K562 (cell line): ENCODE results near the gene SSH3. TPM values are rescaled to one million over a fixed set of nuclear protein-coding genes. Genes with fewer than 3 reads are reported as not detected.

Experiments
- GATAD2B ChIP-seq: fragments of 450-650 bp; IDR thresholded peaks from 2 replicates; pipeline ENCODE4 v1.6.1; 2017; ENCODE audit warnings: mild to moderate bottlenecking, borderline replicate concordance
- HDAC2 ChIP-seq: fragments of 450-650 bp; IDR thresholded peaks from 2 replicates; pipeline ENCODE4 v1.6.1; 2016; ENCODE audit warnings: mild to moderate bottlenecking
- MCM2 ChIP-seq: fragments of 450-650 bp; IDR thresholded peaks from 2 replicates; pipeline ENCODE4 v1.6.1; 2017; ENCODE audit warnings: low read depth, mild to moderate bottlenecking
- PBX2 ChIP-seq, 2 experiments: IDR thresholded peaks in 1 of 2; conservative IDR thresholded peaks in 1 of 2; 2 replicates each; pipeline ENCODE4 v1.6.1; 2016; ENCODE audit warnings: low read depth in 2 of 2, mild to moderate bottlenecking in 1 of 2, missing compliant biosample characterization in 1 of 2, missing genetic modification characterization in 1 of 2, moderate library complexity in 1 of 2
- POLR2A ChIP-seq: fragments of 450-650 bp; conservative IDR thresholded peaks from 2 replicates; pipeline ENCODE4 v1.6.1; 2016
- POLR2G ChIP-seq: fragments of 200-400 bp; formaldehyde crosslinking; IDR thresholded peaks from 2 replicates; pipeline ENCODE4 v1.6.1; 2017; ENCODE audit warnings: low read depth, mild to moderate bottlenecking, antibody characterized with exemption, low read length, moderate library complexity
- RFX5 ChIP-seq: IDR thresholded peaks from 2 replicates; pipeline ENCODE4 v1.6.1; 2011; ENCODE audit warnings: low read depth, mild to moderate bottlenecking, improper control_type of control experiment, low read length
- SNRNP70 ChIP-seq: fragments of 200-400 bp; formaldehyde crosslinking; optimal IDR thresholded peaks from 2 replicates; pipeline ENCODE3; 2017; ENCODE audit warnings: low read depth, low read length
- SRSF3 ChIP-seq: fragments of 200-400 bp; formaldehyde crosslinking; IDR thresholded peaks from 2 replicates; pipeline ENCODE4 v1.6.1; 2016; ENCODE audit warnings: mild to moderate bottlenecking, low read length, moderate library complexity; ENCODE audit not compliant: insufficient read depth
- TCF3 ChIP-seq: sonication (generic); formaldehyde crosslinking; IDR thresholded peaks from 2 replicates; pipeline ENCODE4 v1.4.0; 2020; ENCODE audit warnings: mild to moderate bottlenecking, missing genetic modification reagents
- TSC22D4 ChIP-seq: fragments of 450-650 bp; IDR thresholded peaks from 2 replicates; pipeline ENCODE4 v1.6.1; 2016; ENCODE audit warnings: missing genetic modification characterization, missing biosample characterization, control low read depth
- ZNF124 ChIP-seq: sonication (generic); formaldehyde crosslinking; IDR thresholded peaks from 2 replicates; pipeline ENCODE4 v1.8.1; 2022; ENCODE audit warnings: missing genetic modification reagents
- ZNF444 ChIP-seq: fragments of 250-450 bp; sonication (Bioruptor Pico); IDR thresholded peaks from 2 replicates; pipeline ENCODE4 v1.4.0; 2020; ENCODE audit warnings: mild to moderate bottlenecking, moderate library complexity
- ZNF668 ChIP-seq: fragments of 250-450 bp; sonication (Bioruptor Pico); IDR thresholded peaks from 2 replicates; pipeline ENCODE4 v1.8.0; 2022; ENCODE audit warnings: mild to moderate bottlenecking, inconsistent platforms
- ZNF77 ChIP-seq: fragments of 250-450 bp; sonication (Bioruptor Pico); IDR thresholded peaks from 2 replicates; pipeline ENCODE4 v1.5.0; 2020
- polyA plus RNA-seq, 8 experiments: library from polyadenylated mRNA; depleted of rRNA in 4 of 8; stranded (reverse) in 5 of 8; unstranded in 3 of 8; fragments of >200 nt; fragmentation: Nextera tagmentation in 2 of 8; fragmentation: Illumina TruSeq in 1 of 8; extraction: Ambion mirVana in 2 of 8; extraction: Trizol in 1 of 8; gene quantifications; 2 replicates each; pipeline versions ENCODE4 v1.2.1 to v1.2.3, GENCODE V29; 2011 to 2014; ENCODE audit warnings: inconsistent platforms in 1 of 8, missing spikeins in 1 of 8
- total RNA-seq, 7 experiments: library from RNA; depleted of rRNA in 6 of 7; stranded (reverse); fragments of >200 nt in 6 of 7; fragmentation: Illumina TruSeq in 2 of 7; extraction: Trizol in 2 of 7; gene quantifications; 2 replicates each; pipeline versions ENCODE4 v1.2.1 to v1.2.3, GENCODE V29; 2011 to 2021; ENCODE audit warnings: low replicate concordance in 1 of 7
- TF ChIP-seq, protein P1 (sequence below): fragments of 450-650 bp; IDR thresholded peaks from 2 replicates; pipeline ENCODE4 v1.6.1; 2016; ENCODE audit warnings: low read depth
- TF ChIP-seq, protein P2 (sequence below): fragments of 250-450 bp; sonication (Bioruptor Pico); IDR thresholded peaks from 2 replicates; pipeline ENCODE4 v1.4.0; 2020

The SSH3 gene
- total and polyA plus RNA-seq, 9 of the 15 experiments (the other 6 are each of a cell fraction or from before 2014, with no cell fraction given), result 0.07 to 1.0 (median 0.24) TPM; not detected in 3

- TF ChIP-seq, protein P1, sequence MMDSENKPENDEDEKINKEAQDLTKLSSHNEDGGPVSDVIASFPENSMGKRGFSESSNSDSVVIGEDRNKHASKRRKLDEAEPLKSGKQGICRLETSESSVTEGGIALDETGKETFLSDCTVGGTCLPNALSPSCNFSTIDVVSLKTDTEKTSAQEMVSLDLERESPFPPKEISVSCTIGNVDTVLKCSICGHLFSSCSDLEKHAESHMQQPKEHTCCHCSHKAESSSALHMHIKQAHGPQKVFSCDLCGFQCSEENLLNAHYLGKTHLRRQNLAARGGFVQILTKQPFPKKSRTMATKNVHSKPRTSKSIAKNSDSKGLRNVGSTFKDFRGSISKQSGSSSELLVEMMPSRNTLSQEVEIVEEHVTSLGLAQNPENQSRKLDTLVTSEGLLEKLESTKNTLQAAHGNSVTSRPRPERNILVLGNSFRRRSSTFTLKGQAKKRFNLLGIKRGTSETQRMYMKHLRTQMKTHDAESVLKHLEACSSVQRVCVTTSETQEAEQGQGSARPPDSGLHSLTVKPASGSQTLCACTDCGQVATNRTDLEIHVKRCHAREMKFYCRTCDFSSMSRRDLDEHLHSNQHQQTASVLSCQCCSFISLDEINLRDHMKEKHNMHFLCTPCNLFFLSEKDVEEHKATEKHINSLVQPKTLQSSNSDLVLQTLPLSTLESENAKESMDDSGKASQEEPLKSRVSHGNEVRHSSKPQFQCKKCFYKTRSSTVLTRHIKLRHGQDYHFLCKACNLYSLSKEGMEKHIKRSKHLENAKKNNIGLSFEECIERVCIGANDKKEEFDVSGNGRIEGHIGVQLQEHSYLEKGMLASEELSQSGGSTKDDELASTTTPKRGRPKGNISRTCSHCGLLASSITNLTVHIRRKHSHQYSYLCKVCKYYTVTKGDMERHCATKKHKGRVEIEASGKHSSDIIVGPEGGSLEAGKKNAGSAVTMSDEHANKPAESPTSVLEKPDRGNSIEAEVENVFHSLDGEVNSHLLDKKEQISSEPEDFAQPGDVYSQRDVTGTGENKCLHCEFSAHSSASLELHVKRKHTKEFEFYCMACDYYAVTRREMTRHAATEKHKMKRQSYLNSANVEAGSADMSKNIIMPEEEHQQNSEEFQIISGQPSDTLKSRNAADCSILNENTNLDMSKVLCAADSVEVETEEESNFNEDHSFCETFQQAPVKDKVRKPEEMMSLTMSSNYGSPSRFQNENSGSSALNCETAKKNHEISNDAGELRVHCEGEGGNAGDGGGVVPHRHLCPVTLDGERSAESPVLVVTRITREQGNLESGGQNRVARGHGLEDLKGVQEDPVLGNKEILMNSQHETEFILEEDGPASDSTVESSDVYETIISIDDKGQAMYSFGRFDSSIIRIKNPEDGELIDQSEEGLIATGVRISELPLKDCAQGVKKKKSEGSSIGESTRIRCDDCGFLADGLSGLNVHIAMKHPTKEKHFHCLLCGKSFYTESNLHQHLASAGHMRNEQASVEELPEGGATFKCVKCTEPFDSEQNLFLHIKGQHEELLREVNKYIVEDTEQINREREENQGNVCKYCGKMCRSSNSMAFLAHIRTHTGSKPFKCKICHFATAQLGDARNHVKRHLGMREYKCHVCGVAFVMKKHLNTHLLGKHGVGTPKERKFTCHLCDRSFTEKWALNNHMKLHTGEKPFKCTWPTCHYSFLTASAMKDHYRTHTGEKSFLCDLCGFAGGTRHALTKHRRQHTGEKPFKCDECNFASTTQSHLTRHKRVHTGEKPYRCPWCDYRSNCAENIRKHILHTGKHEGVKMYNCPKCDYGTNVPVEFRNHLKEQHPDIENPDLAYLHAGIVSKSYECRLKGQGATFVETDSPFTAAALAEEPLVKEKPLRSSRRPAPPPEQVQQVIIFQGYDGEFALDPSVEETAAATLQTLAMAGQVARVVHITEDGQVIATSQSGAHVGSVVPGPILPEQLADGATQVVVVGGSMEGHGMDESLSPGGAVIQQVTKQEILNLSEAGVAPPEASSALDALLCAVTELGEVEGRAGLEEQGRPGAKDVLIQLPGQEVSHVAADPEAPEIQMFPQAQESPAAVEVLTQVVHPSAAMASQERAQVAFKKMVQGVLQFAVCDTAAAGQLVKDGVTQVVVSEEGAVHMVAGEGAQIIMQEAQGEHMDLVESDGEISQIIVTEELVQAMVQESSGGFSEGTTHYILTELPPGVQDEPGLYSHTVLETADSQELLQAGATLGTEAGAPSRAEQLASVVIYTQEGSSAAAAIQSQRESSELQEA, result no peak
- TF ChIP-seq GATAD2B (no peak), PBX2 (CRISPR knock-in tag; IDR thresholded peaks at IDR 0.05; ENCODE audit: low read depth) (no peak), PBX2 (tag; conservative IDR thresholded peaks at IDR 0.05; ENCODE audit: low read depth) (no peak), ZNF124 (CRISPR knock-in tag) (no peak), RFX5 (no peak), POLR2G (no peak; the same call in 1 of the 2 replicates), SRSF3 (no peak), TSC22D4 (tag) (no peak), ZNF668 (CRISPR knock-in tag) (no peak), HDAC2 (no peak), ZNF77 (CRISPR knock-in tag) (no peak), SNRNP70 (no peak), TCF3 (CRISPR knock-in tag) (no peak), ZNF444 (CRISPR knock-in tag) (no peak), POLR2A (no peak), MCM2 (no peak)
- TF ChIP-seq, protein P2, sequence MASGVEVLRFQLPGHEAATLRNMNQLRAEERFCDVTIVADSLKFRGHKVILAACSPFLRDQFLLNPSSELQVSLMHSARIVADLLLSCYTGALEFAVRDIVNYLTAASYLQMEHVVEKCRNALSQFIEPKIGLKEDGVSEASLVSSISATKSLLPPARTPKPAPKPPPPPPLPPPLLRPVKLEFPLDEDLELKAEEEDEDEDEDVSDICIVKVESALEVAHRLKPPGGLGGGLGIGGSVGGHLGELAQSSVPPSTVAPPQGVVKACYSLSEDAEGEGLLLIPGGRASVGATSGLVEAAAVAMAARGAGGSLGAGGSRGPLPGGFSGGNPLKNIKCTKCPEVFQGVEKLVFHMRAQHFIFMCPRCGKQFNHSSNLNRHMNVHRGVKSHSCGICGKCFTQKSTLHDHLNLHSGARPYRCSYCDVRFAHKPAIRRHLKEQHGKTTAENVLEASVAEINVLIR (CRISPR knock-in tag), result no peak
Measured at GRCh38 chr11:67265633-67266448, 37.5 kb upstream of the SSH3 start (continued).
